Stomach smooth muscle (tissue), 2 donors: ENCODE data around the gene NEIL3.

ENCODE experiments used
- H3K27ac ChIP-seq: one replicate; pipeline ENCODE4 v1.7.0; 2013; ENCODE audit warnings: mild to moderate bottlenecking, low read length, inconsistent platforms
- H3K27me3 ChIP-seq, 2 donors: one replicate each; pipeline ENCODE4 v1.7.0; 2013; ENCODE audit warnings: low read length in 2 of 2; ENCODE audit not compliant: insufficient read depth in 2 of 2, control insufficient read depth in 1 of 2
- H3K36me3 ChIP-seq, 2 donors: one replicate each; pipeline ENCODE4 v1.7.0; 2013; ENCODE audit warnings: low read length in 2 of 2; ENCODE audit not compliant: control insufficient read depth in 2 of 2, insufficient read depth in 2 of 2
- H3K4me1 ChIP-seq: one replicate; pipeline ENCODE4 v1.7.0; 2013; ENCODE audit warnings: low read length; ENCODE audit not compliant: control insufficient read depth, insufficient read depth
- H3K4me3 ChIP-seq, 2 donors: one replicate each; pipeline ENCODE4 v1.7.0; 2013; ENCODE audit warnings: low read length in 2 of 2
- H3K9ac ChIP-seq, 2 donors: one replicate each; pipeline ENCODE4 v1.7.0; 2013; ENCODE audit warnings: low read length in 2 of 2, mild to moderate bottlenecking in 1 of 2
- H3K9me3 ChIP-seq, 2 donors: one replicate each; pipeline ENCODE4 v1.7.0; 2013; ENCODE audit warnings: low read length in 2 of 2; ENCODE audit not compliant: control insufficient read depth in 2 of 2
- donor health status: healthy.
- donor health status: Pancreatic carcinoma.

The NEIL3 gene

DNA sequence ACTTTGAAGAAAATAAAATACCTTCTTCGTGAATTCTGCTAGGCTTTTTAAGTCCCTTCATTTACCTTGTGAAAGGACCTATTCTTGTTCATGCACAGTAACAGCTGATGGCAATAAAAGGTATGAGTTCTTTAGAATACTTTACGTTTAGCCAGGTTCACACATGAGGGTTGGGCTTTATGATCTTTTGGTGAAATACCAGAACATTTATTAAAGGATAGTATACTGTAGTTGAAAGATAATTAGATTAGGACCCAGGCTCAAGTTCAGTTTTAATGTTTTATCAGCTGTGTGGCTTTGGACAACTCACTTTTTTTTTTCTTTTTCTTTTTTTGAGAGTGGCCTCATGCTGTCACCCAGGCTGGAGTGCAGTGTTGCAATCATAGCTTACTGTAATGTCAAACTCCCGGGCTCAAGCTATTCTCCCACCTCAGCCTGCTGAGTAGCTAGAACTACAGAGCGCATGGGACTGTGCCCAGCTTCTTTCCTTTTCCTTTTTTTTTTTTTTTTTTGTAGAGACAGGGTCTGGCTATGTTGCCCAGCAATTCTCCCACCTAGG is 28.2 kb upstream of the NEIL3 start:
- Histone ChIP-seq H3K9me3 (no peaks in the 10 kb centered on the region), H3K4me1 (no peaks in the 10 kb centered on the region), H3K27me3 (no peaks in the 10 kb centered on the region), H3K36me3 (no peaks in the 10 kb centered on the region), H3K27ac (no peak overlapping the region), H3K9ac (no peak overlapping the region), H3K4me3 (no peak overlapping the region)

DNA sequence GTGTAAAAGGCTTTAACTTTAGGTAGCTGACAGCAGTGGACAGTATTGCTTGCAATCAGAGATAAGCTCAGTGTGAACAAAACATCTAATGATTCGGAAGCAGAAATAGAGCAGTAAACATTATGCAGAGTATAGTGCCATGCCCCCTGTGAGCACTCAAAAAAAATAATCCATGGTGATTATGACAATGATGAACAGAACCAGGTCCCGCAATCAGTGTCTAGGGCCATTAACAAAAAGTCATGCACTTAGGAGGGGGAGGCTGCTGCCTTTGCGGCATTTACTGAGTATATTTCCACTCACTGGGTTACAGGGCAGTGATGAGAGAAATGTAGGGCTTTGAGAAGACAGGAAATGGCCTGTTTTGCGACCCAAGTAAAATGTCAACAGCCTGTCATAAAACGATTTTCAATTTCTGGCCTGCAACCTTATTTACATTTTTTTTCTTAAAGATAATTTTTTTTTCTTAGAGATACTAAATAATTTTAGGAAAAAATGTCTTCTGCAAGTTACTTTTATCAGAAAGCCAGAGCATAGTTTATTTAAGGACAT is 27.3 kb upstream of the NEIL3 start:
- H3K9ac ChIP-seq, result no peak overlapping the region
- H3K4me3 ChIP-seq, result no peak overlapping the region
- H3K36me3 ChIP-seq, result no peaks in the 10 kb centered on the region
- no peaks in the 10 kb centered on the region for H3K27me3 ChIP-seq
- no peaks in the 10 kb centered on the region for H3K4me1 ChIP-seq
- no peaks in the 10 kb centered on the region for H3K9me3 ChIP-seq
- H3K27ac ChIP-seq, result no peak overlapping the region

DNA sequence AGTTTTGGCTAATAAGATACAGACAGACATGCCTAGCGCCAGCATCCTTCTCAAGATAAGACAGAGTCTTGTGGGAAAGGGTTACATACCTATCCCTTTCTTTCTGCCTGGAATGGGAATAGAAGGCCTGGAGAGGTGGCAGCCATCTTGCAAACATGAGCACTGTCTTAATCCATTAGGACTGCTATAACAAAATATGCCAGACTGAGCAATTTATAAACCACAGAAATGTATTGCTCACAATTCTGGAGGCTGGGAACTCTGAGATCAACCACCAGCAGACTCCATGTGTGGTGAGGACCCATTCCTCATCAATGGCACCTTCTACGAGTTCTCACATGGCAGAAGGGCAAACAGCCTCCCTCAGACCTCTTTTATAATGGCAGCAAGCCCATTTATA is 26.5 kb upstream of the NEIL3 start:
- no peaks in the 10 kb centered on the region for H3K4me1 ChIP-seq
- no peaks in the 10 kb centered on the region for H3K27me3 ChIP-seq
- no peak overlapping the region for H3K9ac ChIP-seq
- no peaks in the 10 kb centered on the region for H3K9me3 ChIP-seq
- no peak overlapping the region for H3K4me3 ChIP-seq
- H3K27ac ChIP-seq, result no peak overlapping the region
- no peaks in the 10 kb centered on the region for H3K36me3 ChIP-seq

DNA sequence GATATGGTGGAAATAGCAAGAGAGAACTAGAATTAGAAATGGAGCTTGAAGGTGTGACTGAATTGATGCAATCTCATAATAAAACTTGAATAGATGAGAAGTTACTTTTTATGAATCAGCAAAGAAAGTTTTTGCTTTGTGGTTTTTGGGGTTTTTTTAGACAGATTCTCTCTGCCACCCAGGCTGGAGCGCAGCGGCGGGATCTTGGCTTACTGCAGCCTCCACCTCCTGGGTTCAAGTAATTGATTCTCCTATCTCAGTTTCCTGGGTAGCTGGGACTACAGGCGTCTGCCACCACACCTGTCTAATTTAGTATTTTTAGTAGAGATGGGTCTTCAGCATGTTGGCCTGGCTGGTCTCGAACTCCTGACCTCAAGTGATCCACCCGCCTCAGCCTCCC is 23.7 kb upstream of the NEIL3 start:
- Histone ChIP-seq H3K4me3 (no peak overlapping the region), H3K27me3 (no peaks in the 10 kb centered on the region), H3K9me3 (no peaks in the 10 kb centered on the region), H3K9ac (no peak overlapping the region), H3K27ac (no peak overlapping the region), H3K36me3 (no peaks in the 10 kb centered on the region), H3K4me1 (no peaks in the 10 kb centered on the region)

DNA sequence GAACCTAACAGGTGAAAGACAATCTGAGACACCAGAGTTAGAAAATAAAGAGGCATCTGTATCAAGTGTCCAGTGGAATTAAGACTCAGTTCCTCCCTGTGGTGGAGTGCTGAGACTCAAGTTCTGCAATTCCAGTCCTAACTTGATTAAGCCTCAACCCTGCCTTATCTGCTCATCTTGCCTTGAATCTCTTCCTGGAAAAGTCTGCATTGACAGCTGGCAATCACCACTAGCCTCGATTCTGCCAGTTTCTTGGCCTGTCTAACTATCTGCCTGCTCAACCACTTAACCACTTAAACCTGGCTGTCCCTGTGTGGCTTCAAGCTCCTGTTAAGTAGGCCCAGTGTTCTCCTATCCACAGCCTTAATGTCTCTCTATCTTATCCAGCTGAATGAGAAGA is 22.4 kb upstream of the NEIL3 start:
- H3K4me3 ChIP-seq, result no peak overlapping the region
- H3K9ac ChIP-seq, result no peak overlapping the region
- no peaks in the 10 kb centered on the region for H3K27me3 ChIP-seq
- no peaks in the 10 kb centered on the region for H3K4me1 ChIP-seq
- no peak overlapping the region for H3K27ac ChIP-seq
- no peaks in the 10 kb centered on the region for H3K9me3 ChIP-seq
- H3K36me3 ChIP-seq, result no peaks in the 10 kb centered on the region

DNA sequence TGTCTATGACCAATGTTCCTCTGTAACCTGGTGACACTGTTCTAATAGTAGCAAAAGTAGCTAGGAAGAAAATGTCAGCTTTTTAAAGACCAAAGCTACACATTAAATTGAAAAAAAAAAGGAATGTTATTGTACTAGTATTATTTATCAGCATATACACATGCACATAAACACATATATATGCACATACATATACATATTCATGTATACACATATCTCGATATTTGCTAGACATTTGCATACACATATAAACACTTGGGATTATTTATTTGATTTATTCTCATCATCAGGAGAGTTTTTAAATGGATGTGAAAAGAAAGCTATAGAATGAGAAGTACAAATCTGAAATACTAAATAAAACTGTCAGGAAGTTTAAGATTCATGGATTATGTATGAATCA is 21.3 kb upstream of the NEIL3 start:
- H3K4me3 ChIP-seq, result no peak overlapping the region
- H3K9me3 ChIP-seq, result no peaks in the 10 kb centered on the region
- no peaks in the 10 kb centered on the region for H3K36me3 ChIP-seq
- no peaks in the 10 kb centered on the region for H3K27me3 ChIP-seq
- H3K9ac ChIP-seq, result no peak overlapping the region
- H3K27ac ChIP-seq, result no peak overlapping the region
- H3K4me1 ChIP-seq, result no peaks in the 10 kb centered on the region

DNA sequence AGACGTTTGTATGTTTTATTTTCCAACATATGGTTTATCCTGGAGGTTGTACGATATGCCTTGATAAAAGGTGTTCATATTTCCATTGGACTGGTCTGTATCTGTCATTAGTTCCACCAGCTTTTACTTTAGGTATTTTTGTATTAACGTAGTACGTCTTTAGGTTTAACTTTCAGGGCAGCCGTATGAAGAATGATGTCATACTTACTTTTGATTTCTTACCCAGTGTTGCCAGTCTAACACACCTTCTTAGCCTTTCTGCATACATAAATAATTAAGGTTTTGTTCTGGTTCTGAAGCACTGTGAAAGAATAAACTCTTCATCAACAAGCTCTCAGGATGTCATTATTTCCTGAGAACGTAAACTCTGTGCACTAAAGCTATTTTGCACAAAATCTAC is 18.9 kb upstream of the NEIL3 start:
- Histone ChIP-seq H3K9ac (no peak overlapping the region), H3K4me1 (no peaks in the 10 kb centered on the region), H3K4me3 (no peak overlapping the region), H3K27ac (no peak overlapping the region), H3K36me3 (no peaks in the 10 kb centered on the region), H3K9me3 (no peaks in the 10 kb centered on the region), H3K27me3 (no peaks in the 10 kb centered on the region)

DNA sequence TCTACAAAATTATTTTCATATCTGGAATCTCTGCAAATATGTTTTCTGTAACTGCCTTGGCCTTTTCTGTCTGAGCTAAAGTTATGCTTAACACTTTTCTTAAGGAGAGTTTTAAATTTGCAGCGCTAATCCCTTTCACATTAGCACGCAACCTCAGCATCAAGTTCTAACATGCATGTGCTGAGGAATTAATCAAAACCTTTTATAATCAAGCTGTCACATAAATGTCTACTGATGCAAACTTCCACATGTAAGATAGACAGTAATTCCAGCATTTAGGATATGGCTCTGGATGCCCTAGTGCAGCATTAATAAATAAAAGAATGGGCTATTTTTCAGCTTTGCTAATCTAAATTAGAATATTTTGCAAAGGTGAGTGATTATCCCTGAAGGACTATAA is 17.5 kb upstream of the NEIL3 start:
- H3K27ac ChIP-seq, result no peak overlapping the region
- H3K4me1 ChIP-seq, result no peaks in the 10 kb centered on the region
- H3K4me3 ChIP-seq, result no peak overlapping the region
- H3K36me3 ChIP-seq, result no peaks in the 10 kb centered on the region
- H3K9me3 ChIP-seq, result no peaks in the 10 kb centered on the region
- H3K27me3 ChIP-seq, result no peaks in the 10 kb centered on the region
- H3K9ac ChIP-seq, result no peak overlapping the region

DNA sequence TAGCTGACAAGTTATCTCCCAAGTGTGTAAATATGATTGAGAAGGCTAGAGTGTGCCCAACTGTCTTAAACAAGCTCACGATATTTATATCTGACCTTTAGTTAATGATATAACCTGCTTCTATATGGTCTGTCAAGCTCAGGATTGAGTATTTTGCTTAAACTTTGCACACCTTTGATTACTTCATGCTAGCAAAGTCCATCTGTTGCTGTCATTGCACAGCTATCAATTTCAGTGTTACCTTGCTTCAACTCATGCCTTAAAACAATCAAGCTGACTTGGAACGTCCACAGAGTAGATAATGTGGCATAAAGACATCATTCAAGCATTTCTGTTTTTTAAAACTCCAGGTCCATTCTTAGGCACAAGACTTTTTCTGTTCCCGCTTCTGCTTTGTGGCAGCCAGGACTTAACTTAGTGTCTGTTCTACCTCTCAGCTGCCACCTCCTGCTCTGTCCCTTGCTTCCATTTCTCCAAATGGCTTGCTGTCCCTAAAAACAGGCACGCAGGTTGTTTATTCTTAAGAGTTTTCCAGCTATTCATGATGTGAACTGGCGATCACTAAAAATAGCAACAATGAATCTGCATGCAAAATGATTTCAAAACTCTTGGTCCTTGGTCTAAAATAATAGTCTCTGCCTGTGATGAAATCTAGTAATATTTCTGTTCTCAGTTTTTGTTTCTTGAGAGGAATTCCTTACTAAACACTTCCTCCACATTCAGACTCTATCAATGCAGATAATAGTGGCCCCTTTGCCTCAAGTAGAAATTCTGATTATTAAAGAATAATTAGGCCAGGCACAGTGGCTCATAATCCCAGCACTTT is 16.3 kb upstream of the NEIL3 start:
- no peaks in the 10 kb centered on the region for H3K36me3 ChIP-seq
- no peak overlapping the region for H3K27ac ChIP-seq
- H3K9me3 ChIP-seq, result peaks cover 2 to 9% of the 10 kb centered on the region in 2 donors
- no peaks in the 10 kb centered on the region for H3K4me1 ChIP-seq
- no peak overlapping the region for H3K9ac ChIP-seq
- no peak overlapping the region for H3K4me3 ChIP-seq
- H3K27me3 ChIP-seq, result no peaks in the 10 kb centered on the region

DNA sequence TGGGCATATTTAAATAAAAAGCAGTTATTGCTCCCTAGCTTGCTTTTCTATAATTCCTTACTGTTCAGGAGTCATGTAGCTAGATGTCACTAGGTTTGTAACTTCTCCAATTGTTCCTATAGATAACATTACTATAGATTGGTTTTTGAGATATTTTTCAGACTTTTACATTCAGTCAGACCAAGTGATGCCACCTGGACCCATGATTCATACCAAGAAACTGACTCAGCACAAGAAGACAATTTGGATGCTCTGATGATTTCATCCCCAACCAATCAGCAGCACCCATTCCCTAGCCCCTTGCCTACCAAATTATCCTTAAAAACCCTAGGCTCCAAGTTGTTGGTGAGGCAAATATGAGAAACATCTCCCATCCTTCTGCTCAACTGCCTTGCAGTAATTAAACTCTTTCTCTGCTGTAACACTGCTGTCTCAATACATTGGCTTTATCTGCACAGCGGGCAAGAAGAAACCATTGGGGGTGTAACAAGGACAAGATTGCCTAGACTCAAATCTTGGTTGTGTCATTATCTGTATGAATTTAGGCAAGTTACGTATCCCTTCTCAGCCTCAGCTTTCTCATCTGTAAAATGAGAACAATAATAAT is 11.8 kb upstream of the NEIL3 start:
- H3K4me3 ChIP-seq, result no peak overlapping the region
- H3K27me3 ChIP-seq, result no peaks in the 10 kb centered on the region
- H3K9ac ChIP-seq, result no peak overlapping the region
- no peaks in the 10 kb centered on the region for H3K36me3 ChIP-seq
- H3K9me3 ChIP-seq, result peaks cover 2 to 9% of the 10 kb centered on the region in 2 donors
- no peaks in the 10 kb centered on the region for H3K4me1 ChIP-seq
- H3K27ac ChIP-seq, result no peak overlapping the region
